ENCODE results near the gene ALPP.
"Not testable (repeated sequence)": the region's sequence is repeated elsewhere in the genome, so short reads cannot be mapped to it uniquely, and the experiment has no call there.

ALPP gene

DNA sequence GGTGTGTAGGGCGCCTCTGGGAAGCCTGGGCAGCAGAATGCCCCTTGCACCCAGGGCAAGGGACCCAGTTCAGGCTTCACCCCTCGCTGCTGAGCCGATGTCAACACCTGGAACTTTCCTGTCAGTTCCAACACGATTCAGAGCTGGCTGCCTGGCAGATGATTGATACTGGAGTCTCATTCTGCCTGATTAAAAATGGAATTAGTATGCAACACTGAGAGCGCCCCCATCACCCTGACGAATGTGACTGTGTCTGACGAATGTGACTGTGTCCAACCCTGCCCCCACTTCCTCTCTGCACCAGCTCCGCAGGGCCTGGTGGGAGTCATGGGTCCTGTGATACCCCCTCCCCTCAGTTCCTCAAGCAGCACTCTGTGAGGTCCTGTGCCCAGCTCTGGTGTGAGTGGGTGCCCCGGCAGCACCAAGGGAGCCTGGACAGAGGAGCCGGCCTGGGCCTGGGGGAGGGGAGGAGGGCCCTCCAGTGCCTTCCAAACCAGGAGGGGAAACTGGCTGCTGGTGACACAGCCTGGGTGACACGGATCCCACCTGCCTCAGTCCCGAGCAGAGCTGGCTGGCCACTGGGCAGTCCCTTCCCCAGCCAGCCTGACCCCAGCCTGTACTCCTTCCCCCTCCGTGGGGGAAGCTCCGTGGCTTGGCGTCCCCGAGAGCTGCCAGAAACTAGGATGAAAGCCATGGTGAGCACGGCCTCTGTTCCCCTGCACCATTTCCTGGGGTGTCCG is 41.4 kb upstream of the ALPP start:
- Histone ChIP-seq H3K36me3 (no peaks in the 10 kb centered on the region), H3K27ac (no peak overlapping the region), H3K9me3 (ENCODE audit: severe bottlenecking) (no peaks in the 10 kb centered on the region), H3K4me3 (ENCODE audit: low read depth, low read length) (no peak overlapping the region), H3K27me3 (ENCODE audit: insufficient read depth, low read depth, severe bottlenecking) (no peaks in the 10 kb centered on the region)
- no peak for DNase-seq
- TF ChIP-seq, protein P1, sequence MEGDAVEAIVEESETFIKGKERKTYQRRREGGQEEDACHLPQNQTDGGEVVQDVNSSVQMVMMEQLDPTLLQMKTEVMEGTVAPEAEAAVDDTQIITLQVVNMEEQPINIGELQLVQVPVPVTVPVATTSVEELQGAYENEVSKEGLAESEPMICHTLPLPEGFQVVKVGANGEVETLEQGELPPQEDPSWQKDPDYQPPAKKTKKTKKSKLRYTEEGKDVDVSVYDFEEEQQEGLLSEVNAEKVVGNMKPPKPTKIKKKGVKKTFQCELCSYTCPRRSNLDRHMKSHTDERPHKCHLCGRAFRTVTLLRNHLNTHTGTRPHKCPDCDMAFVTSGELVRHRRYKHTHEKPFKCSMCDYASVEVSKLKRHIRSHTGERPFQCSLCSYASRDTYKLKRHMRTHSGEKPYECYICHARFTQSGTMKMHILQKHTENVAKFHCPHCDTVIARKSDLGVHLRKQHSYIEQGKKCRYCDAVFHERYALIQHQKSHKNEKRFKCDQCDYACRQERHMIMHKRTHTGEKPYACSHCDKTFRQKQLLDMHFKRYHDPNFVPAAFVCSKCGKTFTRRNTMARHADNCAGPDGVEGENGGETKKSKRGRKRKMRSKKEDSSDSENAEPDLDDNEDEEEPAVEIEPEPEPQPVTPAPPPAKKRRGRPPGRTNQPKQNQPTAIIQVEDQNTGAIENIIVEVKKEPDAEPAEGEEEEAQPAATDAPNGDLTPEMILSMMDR (IDR thresholded peaks at IDR 0.05; ENCODE audit: low read depth, low read length), result no peak

DNA sequence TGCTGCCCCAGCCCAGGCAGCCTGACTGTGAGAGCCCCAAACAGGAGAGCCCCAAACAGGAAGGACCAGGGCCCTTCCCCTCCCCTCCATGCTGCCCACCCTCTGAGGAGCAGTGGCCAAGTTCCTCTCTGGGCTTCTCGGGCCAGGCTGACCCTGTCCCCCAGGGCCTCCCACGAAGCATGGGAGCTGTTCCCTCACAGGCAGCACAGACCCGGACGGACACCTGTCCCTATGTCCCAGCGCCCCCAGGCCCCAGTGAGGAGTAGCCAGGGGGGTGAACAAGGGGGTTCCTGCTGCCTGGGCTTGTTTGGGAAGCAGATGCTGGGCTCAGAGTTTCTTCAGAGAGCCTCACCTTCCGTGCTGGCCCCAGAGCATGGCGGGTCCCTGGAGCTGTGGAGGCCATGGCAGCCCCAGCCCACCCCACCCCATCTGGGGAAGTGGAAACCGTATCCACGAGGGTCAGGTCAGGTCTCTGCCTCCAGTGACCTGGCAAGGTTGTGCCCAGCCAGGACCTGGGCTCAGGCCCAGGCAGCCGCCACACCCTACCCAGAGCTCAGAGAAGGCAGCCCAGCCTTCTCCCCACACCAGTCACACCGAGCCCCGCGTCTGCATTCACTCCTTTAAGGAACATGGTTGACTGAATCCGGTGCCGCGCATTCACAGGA is 40.3 kb upstream of the ALPP start:
- H3K27me3 ChIP-seq (ENCODE audit: insufficient read depth, low read depth, severe bottlenecking); H3K9me3 ChIP-seq (ENCODE audit: severe bottlenecking); H3K4me3 ChIP-seq (ENCODE audit: low read depth, low read length); DNase-seq; H3K36me3 ChIP-seq; H3K27ac ChIP-seq: not testable (repeated sequence)

DNA sequence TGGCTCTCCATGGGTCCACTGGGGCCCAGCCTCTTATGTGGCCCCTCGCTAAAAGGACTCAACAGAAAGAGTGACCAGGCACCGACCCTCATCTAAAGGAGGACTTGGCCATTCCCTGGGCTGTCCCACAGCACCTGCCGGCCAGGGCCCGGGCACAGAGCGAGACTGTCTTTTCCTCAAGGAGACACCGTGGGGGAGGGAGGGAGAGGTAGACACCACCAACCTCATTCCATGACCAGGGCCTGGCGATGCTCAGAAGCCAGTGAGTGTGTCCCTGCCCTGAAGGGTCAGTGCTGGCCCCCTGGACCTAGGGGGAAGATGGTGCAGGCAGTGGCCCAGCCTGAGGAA is 39.8 kb upstream of the ALPP start:
- no peaks in the 10 kb centered on the region for H3K9me3 ChIP-seq (ENCODE audit: severe bottlenecking)
- no peaks in the 10 kb centered on the region for H3K36me3 ChIP-seq
- TF ChIP-seq, protein P1 (IDR thresholded peaks at IDR 0.05; ENCODE audit: low read depth, low read length), result no peak
- DNase-seq, result peak; percentile 3
- no peak overlapping the region for H3K4me3 ChIP-seq (ENCODE audit: low read depth, low read length)
- H3K27ac ChIP-seq, result no peak overlapping the region
- H3K27me3 ChIP-seq (ENCODE audit: insufficient read depth, low read depth, severe bottlenecking), result no peaks in the 10 kb centered on the region

DNA sequence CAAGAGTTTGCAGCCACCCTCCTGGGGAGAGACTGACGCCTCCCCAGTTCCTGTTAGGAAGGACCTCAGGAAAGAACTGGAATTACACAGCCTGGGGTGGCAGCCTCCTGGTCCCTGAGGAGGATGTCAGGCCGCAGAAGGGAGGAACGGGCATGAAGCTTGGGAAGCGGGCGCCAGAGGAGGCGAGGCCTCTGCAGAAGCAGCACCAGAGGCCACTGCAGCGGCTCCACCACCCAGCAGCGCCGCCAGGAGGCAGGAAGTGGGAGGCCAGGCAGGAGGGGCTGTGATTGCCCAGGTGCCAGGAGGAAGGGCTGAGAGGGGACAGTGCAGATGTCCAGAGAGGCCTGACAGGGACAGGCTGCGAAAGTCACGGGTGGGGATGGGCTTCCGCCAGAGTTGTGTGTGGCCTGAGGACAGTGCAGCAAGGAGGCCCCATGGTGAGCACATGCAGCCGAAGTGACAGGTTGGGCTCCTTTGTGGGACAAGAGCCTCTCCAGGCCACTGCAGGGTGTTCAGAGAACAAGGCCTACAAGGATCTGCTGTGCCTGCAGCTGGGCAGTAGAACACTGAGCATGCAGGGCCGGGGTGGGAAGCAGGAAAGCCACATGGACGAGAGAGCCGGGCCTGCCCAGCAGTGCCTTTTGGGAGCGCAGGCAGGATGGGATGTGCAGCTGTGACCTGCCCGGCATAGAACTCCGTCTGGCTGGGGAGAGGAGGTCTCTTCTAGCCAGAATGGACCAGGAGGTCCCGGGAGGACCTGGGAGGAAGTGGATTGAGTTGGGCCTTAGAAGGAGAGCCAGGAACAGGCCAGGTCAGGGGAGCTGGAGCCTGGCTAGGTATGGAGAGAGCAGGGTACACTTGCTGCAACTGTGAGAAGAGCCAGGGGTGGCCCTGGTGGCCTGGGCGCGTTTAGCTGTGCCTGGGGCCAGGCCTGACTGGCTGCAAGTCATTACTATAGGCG is 39.1 kb upstream of the ALPP start:
- Histone ChIP-seq H3K4me3 (ENCODE audit: low read depth, low read length) (no peak overlapping the region), H3K27ac (no peak overlapping the region), H3K27me3 (ENCODE audit: insufficient read depth, low read depth, severe bottlenecking) (no peaks in the 10 kb centered on the region), H3K36me3 (no peaks in the 10 kb centered on the region), H3K9me3 (ENCODE audit: severe bottlenecking) (no peaks in the 10 kb centered on the region)
- DNase-seq, result peak; percentile 29
- TF ChIP-seq, protein P1 (IDR thresholded peaks at IDR 0.05; ENCODE audit: low read depth, low read length), result peak; percentile 43

DNA sequence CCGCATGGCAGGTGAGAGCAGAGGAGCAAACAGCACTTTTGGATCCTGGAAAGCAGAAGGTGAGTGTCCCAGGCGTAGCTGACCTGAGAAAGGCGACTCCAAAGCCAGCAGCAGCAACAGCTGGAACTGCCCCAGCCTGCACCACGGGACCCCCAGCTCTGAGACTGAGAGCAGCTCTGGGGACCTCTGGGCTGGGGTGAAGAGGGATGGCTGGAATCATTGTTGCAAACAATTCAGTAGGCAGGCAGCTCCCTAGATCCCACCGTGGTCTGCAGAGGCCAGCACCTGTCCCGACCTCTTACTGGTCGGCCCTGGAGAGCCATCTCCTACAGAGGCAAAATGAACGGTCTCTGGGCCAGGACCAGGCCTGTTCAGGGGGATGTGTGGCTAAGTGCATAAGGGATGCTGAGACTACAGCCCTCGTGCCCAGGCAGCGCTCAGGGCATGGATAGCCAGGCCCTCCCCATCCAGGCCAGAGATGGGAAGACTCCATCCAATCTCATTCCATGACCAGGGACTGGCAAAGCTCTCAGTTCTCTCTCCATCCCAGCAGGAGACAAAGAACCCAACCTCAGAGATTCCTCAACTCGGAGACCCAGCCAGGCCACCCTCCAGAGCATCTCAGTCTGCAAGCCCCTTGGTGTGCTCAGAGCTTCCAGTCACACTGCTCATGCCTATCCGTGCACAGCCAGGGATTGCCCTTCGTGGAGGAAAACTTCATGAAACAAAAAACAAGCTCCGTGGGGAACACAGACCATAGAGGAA is 38.2 kb upstream of the ALPP start:
- H3K36me3 ChIP-seq, result no peaks in the 10 kb centered on the region
- H3K27me3 ChIP-seq (ENCODE audit: insufficient read depth, low read depth, severe bottlenecking), result no peaks in the 10 kb centered on the region
- TF ChIP-seq, protein P1 (IDR thresholded peaks at IDR 0.05; ENCODE audit: low read depth, low read length), result no peak
- H3K27ac ChIP-seq, result no peak overlapping the region
- no peaks in the 10 kb centered on the region for H3K9me3 ChIP-seq (ENCODE audit: severe bottlenecking)
- no peak overlapping the region for H3K4me3 ChIP-seq (ENCODE audit: low read depth, low read length)
- no peak for DNase-seq
